Immature natural killer cell (primary cell): Measurements from ENCODE around the gene STX1B. TPM values are rescaled to one million over a fixed set of nuclear protein-coding genes. Genes with fewer than 3 reads are reported as not detected.

Source experiments
- DNase-seq, 3 donors: peaks; one replicate each; pipeline ENCODE4 v3.0.0; 2022; ENCODE audit warnings: mixed read lengths in 1 of 3
- H3K27ac Mint-ChIP-seq, 6 donors: one replicate each; pipeline ENCODE4 v1.8.0; 2020; ENCODE audit warnings: mixed read lengths in 6 of 6, mild to moderate bottlenecking in 5 of 6, inconsistent platforms in 4 of 6, moderate library complexity in 3 of 6
- H3K27me3 Mint-ChIP-seq, 3 donors: one replicate each; pipeline ENCODE4 v1.8.0; 2020 to 2021; ENCODE audit warnings: low read depth in 3 of 3, mild to moderate bottlenecking in 3 of 3, mixed read lengths in 3 of 3, moderate library complexity in 3 of 3, inconsistent platforms in 1 of 3
- H3K36me3 Mint-ChIP-seq, 3 donors: one replicate each; pipeline ENCODE4 v1.8.0; 2020; ENCODE audit warnings: mixed read lengths in 3 of 3, inconsistent platforms in 2 of 3, mild to moderate bottlenecking in 2 of 3
- H3K4me1 Mint-ChIP-seq, 2 donors: one replicate each; pipeline ENCODE4 v1.8.0; 2020; ENCODE audit warnings: inconsistent platforms in 2 of 2, mild to moderate bottlenecking in 2 of 2, mixed read lengths in 2 of 2, moderate library complexity in 1 of 2
- H3K4me3 Mint-ChIP-seq, 5 donors: one replicate each; pipeline ENCODE4 v1.8.0; 2020; ENCODE audit warnings: mild to moderate bottlenecking in 5 of 5, mixed read lengths in 5 of 5, inconsistent platforms in 3 of 5, moderate library complexity in 3 of 5
- H3K9me3 Mint-ChIP-seq, 6 donors: one replicate each; pipeline ENCODE4 v1.8.0; 2020; ENCODE audit warnings: mild to moderate bottlenecking in 6 of 6, mixed read lengths in 6 of 6, inconsistent platforms in 4 of 6, moderate library complexity in 3 of 6
- polyA plus RNA-seq, 3 donors: library from polyadenylated mRNA; unstranded; fragments of 300-500 nt; fragmentation: Illumina TruSeq; gene quantifications; one replicate each; pipeline ENCODE4 v1.2.3, GENCODE V29; 2021

STX1B gene
- polyA plus RNA-seq, result not detected

DNA sequence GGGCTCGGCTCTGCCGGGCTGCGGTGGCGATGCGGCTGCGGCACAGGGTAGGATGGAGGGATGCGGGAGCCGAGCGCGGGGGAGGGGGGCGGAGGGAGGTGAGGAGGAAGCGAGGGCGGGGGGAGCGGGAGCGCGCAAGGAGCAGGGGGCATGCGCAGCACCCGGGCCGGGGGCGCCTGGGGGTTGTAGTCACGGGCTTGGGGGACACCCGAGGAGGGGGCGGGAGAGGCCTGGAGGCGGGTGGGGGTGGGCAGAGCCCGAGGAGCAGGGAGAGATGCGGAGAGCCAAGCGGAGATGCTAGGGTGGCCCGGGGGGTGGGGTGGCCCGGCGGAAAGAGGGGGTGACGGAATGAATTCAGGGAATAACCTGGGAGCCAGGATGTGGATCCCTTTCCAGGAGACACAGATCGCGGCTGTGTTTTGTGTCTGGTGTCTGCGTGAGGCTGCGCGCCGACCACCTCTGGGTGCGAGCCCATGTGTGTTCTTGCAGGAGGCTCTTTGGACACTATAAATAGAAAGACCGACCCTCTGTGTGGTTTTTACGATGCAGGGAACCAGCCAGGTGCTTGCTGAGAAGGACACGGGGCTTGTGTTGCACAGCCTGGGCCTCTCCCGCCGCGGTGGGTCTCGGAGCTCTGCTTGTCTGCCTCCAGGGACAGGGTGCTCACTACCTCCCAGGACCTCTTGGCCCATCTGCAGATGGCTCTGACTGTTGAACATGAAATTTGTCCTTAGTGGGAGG, at the start of gene STX1B:
STX1B (minus strand) TSS at position 54 of the 741 bp plus-strand sequence. CDS start 242 bp downstream, outside the sequence.
- peaks cover 0 to 10% of the 10 kb centered on the region in 2 donors for H3K4me1 Mint-ChIP-seq
- H3K27me3 Mint-ChIP-seq, result peaks cover 15 to 23% (median 17%) of the 10 kb centered on the region in 3 donors
- peaks cover 0 to 2% (median 0%) of the 10 kb centered on the region in 6 donors for H3K9me3 Mint-ChIP-seq
- H3K27ac Mint-ChIP-seq, result peak within 1 kb of the TSS in 1 of 6 donors; percentile 34
- H3K36me3 Mint-ChIP-seq, result no peaks in the 10 kb centered on the region
- no peak for DNase-seq
- H3K4me3 Mint-ChIP-seq, result peak within 1 kb of the TSS; percentile 15 to 60 (median 47)

DNA sequence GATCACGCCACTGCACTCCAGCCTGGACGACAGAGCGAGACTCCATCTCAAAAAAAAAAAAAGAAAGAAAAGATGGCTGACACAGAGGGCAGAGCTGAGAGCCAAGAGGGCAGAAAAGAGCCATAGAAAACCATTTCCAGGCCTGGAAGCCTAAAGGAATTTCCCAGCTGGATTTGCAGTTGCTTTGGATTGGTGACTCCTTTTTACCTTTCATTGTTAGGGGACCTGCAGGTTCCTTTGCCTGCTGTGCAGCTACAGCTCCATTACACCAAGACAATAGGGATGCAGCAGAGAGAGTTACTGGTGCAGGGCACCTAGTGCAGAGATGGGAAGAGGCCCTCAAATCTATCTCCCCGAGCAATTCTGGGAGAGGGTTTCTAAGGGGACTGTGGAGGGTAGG, 45.2 kb upstream of the STX1B start:
- Mint-ChIP-seq H3K27me3 (peaks cover 0 to 6% (median 2%) of the 10 kb centered on the region in 3 donors), H3K27ac (no peak overlapping the region), H3K4me1 (peaks cover 7 to 11% of the 10 kb centered on the region in 2 donors), H3K36me3 (peaks cover 0 to 10% (median 3%) of the 10 kb centered on the region in 3 donors), H3K4me3 (no peak overlapping the region), H3K9me3 (no peaks in the 10 kb centered on the region)
- DNase-seq, result no peak

DNA sequence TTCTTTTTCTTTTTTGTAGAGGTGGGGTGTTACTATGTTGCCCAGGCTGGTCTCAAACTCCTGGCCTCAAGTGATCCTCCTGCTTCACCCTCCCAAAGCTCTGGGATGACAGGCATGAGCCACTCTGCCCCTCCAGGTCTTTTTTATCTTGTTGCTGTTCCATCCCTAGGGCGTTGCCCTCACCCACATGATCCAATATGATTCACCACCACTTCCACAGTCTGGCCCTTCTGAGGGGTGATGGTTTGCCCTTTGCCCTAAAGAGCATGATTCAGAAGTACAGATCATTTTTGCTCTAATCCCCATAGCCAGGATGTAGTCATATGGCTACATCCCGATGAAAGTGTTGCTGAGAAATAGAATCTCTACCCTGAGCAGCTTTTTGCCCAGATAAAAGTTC, 41.7 kb upstream of the STX1B start:
- H3K9me3 Mint-ChIP-seq, result no peaks in the 10 kb centered on the region
- no peak for DNase-seq
- peaks cover 0 to 4% (median 0%) of the 10 kb centered on the region in 3 donors for H3K36me3 Mint-ChIP-seq
- no peak overlapping the region for H3K4me3 Mint-ChIP-seq
- H3K4me1 Mint-ChIP-seq, result no peaks in the 10 kb centered on the region
- H3K27me3 Mint-ChIP-seq, result peaks cover 0 to 3% (median 2%) of the 10 kb centered on the region in 3 donors
- H3K27ac Mint-ChIP-seq, result no peak overlapping the region

DNA sequence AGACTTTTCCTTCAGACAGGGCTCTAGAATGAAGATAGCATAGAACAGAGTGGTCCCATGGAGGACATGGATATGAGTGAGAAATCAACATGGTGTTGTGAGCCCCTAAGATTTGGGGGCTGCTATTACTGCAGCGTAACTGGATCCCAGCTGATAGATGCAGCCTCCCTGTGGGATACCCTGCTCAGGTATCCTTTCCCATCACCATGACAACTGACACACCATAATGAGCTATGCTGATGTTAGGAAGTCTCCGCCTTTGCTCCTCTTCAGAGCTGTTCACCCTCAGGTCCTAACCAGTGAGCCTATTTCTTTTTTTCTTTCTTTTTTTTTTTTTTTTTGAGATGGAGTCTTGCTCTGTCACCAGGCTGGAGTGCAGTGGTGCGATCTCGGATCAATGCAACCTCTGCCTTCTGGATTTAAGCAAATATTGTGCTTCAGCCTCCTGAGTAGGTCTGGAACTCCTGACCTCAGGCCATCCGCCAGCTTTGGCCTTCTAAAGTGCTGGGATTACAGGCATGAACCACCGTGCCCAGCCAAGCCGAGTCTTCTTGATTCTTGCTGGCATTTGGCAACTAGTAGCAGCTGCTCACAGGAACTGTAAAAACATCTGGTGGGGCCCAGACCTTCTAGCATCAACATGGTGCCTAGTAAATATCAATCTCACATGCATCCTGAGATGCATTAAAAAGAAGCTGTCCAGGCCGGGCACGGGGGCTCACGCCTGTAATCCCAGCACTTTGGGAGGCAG, 40.0 kb upstream of the STX1B start:
- Mint-ChIP-seq H3K4me3 (no peak overlapping the region), H3K4me1 (peaks cover 0 to 2% of the 10 kb centered on the region in 2 donors), H3K27me3 (peaks cover 0 to 3% (median 2%) of the 10 kb centered on the region in 3 donors), H3K9me3 (no peaks in the 10 kb centered on the region), H3K36me3 (peaks cover 0 to under 1% (median 0%) of the 10 kb centered on the region in 3 donors), H3K27ac (no peak overlapping the region)
- no peak for DNase-seq

DNA sequence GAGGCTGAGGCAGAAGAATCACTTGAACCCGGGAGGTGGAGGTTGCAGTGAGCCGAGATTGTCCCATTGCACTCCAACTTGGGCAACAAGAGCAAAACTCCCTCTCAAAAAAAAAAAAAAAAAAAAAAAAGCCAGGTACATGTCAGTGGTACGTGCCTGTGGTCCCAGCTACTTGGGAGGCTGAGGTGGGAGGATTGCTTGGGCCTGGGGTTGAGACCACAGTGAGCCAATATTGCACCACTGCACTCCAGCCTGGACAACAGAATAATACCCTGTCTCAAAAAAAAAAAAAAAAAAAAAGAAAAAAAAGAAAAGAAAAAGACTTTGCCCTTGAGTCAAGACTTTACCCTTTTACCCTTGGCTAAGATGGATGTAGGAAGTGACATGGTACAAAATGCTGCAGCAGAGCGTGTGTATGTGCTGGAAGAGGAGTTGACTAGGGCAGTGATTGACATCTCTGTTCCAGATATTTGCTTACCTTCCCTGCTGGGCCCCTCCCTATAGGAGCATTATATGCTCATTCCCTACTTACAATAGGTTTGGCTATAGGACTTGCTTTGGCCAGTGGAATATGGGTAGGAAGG, 33.6 kb upstream of the STX1B start:
- no peak overlapping the region for H3K4me3 Mint-ChIP-seq
- peaks cover 0 to 2% of the 10 kb centered on the region in 2 donors for H3K4me1 Mint-ChIP-seq
- no peak overlapping the region for H3K27ac Mint-ChIP-seq
- H3K27me3 Mint-ChIP-seq, result peaks cover 0 to 2% (median 0%) of the 10 kb centered on the region in 3 donors
- peaks cover 4 to 10% (median 4%) of the 10 kb centered on the region in 3 donors for H3K36me3 Mint-ChIP-seq
- no peak for DNase-seq
- no peaks in the 10 kb centered on the region for H3K9me3 Mint-ChIP-seq

DNA sequence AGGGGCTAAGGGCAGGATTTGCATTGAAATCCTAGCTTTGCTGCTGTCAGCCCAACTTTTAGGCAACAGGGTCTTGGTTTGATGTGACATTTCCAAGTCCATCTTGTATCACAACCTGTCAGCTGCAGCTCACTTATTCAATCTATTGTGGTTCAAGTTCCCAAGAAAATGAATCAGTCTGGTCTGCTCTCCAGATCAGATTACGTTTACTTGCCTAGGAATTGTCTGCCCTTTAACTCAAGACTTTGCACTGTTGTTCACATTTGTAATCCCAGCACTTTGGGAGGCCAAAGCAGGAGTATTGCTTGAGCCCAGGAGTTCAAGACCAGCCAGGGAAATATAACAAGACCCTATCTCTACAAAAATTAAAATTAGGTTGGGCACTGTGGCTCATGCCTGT, 32.9 kb upstream of the STX1B start:
- Mint-ChIP-seq H3K27ac (no peak overlapping the region), H3K27me3 (peaks cover 0 to 2% (median 0%) of the 10 kb centered on the region in 3 donors), H3K9me3 (no peaks in the 10 kb centered on the region), H3K36me3 (peaks cover 4 to 17% (median 4%) of the 10 kb centered on the region in 3 donors), H3K4me3 (no peak overlapping the region), H3K4me1 (peaks cover 0 to 2% of the 10 kb centered on the region in 2 donors)
- no peak for DNase-seq

DNA sequence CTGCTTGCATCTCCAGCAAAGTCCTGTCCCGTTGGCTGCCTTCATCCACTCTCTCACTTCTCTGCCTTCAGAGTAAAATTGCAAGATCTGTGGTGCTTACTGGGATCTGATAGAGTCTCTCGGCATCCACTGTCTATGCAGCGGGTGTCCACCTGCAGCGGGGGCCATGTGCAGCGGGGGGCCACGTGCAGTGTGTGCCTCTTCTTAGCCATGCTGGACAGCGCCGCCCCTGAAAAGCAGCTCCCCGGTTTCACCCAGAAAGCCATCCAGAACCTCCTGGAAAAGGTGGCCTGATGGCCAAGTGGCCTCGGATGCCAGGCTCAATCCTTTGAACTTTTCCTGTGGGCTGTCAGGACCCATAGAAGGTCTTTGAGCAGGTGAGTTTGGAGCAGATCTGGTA, 32.4 kb upstream of the STX1B start:
- H3K9me3 Mint-ChIP-seq, result no peaks in the 10 kb centered on the region
- peaks cover 4 to 18% (median 4%) of the 10 kb centered on the region in 3 donors for H3K36me3 Mint-ChIP-seq
- no peak overlapping the region for H3K27ac Mint-ChIP-seq
- H3K4me1 Mint-ChIP-seq, result peaks cover 0 to 2% of the 10 kb centered on the region in 2 donors
- DNase-seq, result no peak
- H3K4me3 Mint-ChIP-seq, result no peak overlapping the region
- peaks cover 0 to 2% (median 0%) of the 10 kb centered on the region in 3 donors for H3K27me3 Mint-ChIP-seq

DNA sequence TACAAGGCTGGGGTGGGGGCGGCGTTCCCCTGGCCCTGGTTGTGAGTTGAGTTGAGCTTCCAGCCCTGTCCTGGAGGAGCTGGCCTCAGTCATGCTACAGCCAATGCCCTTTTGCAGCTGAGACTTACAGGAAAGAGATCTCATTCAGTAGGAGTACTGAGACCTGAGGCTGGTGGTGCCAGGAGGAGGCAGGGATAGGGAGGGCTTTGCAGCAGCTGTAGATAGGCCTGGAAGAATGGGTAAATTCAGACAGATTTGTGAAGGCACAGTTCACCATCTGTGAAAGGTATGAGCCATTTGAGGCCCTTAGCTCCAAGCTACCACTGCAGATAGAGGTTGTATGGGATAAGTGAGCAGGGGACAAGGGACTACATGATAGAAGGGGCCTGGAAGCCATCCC, 28.6 kb upstream of the STX1B start:
- peaks cover 15 to 18% of the 10 kb centered on the region in 2 donors for H3K4me1 Mint-ChIP-seq
- H3K36me3 Mint-ChIP-seq, result peaks cover 4 to 30% (median 4%) of the 10 kb centered on the region in 3 donors
- no peak for DNase-seq
- peaks cover under 1 to 3% (median 2%) of the 10 kb centered on the region in 3 donors for H3K27me3 Mint-ChIP-seq
- H3K4me3 Mint-ChIP-seq, result no peak overlapping the region
- H3K9me3 Mint-ChIP-seq, result no peaks in the 10 kb centered on the region
- H3K27ac Mint-ChIP-seq, result peak overlapping the region in 2 of 6 donors; percentile 10 to 76

DNA sequence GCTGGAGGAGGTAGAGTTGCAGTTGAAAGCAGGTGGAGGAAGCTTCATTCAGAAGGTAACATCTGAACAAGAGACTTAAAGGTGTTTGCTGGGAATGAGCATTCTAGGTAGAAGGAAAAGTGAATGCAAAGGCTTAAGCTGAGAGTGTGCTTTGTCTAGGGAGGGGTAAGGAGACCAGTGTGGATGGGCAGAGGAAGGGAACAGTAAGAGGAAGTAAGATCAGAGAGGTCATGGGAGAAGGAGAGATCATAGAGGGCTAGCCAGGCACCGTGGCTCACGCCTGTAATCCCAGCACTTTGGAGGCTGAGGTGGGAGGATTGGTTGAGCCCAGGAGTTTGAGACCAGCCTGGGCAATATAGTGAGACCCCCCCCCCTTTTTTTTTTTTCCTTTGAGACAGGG, 26.3 kb upstream of the STX1B start:
- peaks cover 0 to 24% (median 4%) of the 10 kb centered on the region in 3 donors for H3K36me3 Mint-ChIP-seq
- peaks cover 25 to 31% of the 10 kb centered on the region in 2 donors for H3K4me1 Mint-ChIP-seq
- H3K9me3 Mint-ChIP-seq, result peaks cover 0 to 2% (median 0%) of the 10 kb centered on the region in 6 donors
- peak overlapping the region in 2 of 6 donors; percentile 36 to 58 for H3K27ac Mint-ChIP-seq
- DNase-seq, result no peak
- H3K4me3 Mint-ChIP-seq, result no peak overlapping the region
- peaks cover 13 to 17% (median 16%) of the 10 kb centered on the region in 3 donors for H3K27me3 Mint-ChIP-seq

DNA sequence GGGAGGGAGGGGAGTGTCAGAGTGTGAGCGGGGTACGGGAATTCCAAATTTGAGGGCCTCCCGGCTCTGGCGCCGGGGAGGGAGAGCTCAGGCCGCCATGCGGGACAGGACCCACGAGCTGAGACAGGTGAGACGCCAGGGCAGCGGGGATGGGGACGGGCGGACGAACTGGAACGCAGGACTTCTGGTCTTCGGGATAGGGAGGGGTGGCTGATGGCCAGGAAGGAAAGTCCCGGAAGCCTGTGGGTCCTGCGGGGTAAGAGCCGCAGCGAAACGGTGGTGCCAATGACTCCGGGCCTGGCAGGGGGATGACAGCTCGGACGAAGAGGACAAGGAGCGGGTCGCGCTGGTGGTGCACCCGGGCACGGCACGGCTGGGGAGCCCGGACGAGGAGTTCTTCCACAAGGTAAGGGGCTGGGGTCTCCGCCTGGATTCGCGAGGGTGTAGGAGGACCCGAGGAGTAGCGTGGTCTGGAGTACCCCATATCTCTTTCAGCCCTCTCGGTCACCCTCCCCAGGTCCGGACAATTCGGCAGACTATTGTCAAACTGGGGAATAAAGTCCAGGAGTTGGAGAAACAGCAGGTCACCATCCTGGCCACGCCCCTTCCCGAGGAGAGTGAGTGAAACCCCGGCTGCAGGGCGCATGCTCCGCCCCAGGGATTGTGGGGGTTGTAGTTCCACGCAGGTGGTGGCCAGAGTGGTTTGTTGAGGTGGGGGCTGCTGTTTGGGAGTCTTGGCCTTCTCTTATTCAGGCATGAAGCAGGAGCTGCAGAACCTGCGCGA, 23.5 kb upstream of the STX1B start:
- Mint-ChIP-seq H3K27me3 (peaks cover 15 to 17% (median 16%) of the 10 kb centered on the region in 3 donors), H3K4me3 (peak overlapping the region; percentile 87 to 98 (median 92)), H3K4me1 (peaks cover 26 to 34% of the 10 kb centered on the region in 2 donors), H3K36me3 (peaks cover 0 to 19% (median 0%) of the 10 kb centered on the region in 3 donors), H3K9me3 (peaks cover 0 to 2% (median 0%) of the 10 kb centered on the region in 6 donors), H3K27ac (peak overlapping the region; percentile 94 to 99 (median 98))
- peak; percentile 83 to 85 (median 84) for DNase-seq

DNA sequence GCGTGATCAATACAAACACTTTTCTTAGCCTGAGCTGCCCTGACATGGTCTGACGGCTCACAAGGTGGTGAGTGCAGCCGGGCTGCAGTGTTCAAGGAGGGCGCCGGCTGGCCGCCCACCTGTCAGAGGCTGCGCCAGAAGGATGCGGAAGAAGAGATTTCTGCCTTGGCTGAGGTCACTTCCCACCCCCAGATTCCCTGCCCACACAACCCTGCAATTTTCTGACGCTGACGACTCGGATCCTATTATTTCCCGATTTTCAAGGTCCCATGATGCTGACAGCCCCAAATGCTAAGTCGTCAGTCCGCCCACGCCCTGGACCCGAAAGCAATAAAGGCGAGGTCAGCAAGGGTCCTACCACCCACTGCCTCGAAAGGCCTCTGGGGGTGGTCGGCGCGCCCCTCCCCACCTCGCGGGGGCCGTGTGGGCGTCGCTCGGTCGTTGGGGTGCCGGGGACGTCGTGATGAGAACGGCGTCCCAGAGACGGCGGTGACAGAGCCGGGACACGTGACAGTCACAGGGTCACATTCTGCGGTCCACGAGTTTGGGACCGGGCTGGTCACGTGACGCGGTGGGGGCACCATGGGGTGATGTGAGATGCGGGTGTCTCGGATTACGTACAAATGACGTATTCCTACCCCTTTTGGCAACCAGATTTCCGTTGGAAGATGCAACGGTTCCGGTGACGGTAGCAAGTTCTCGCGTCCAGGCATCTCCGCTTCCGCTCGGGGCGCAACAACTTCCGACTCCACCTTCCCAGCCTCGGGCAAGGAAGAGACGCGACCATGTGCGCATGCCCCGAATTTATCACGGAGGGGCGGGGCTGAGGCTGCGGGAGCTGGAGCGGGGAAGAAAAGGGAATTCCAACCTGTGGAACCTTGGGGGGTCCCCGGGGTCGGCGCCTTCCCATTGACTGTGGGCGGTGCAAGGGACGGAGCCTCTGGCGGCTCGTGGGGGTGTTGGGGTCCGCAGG, 22.6 kb upstream of the STX1B start, which contains the start of gene STX4:
STX4 (plus strand) TSS at position 823 of the 973 bp plus-strand sequence. CDS start 248 bp downstream, outside the sequence.
- H3K9me3 Mint-ChIP-seq, result peaks cover 0 to 2% (median 0%) of the 10 kb centered on the region in 6 donors
- DNase-seq, result peak; percentile 99

DNA sequence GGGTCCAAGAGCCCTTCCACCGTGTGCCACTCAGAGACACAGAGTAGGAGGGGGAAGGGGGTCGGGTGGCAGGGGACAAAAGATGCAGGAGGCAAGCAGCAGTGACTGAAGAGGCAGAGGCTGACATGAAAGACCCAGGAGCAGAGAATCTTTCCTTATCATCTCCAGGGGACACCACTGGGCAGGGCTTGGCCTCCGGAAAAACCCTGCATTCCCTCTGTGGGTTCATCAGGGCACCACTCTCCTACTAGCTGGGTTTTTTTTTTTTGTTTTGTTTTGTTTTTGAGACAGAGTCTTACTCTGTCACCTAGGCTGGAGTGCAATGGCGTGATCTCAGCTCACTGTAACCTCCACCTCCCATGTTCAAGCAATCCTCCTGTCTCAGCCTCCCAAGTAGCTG, 20.8 kb upstream of the STX1B start:
- peaks cover 16 to 17% (median 16%) of the 10 kb centered on the region in 3 donors for H3K27me3 Mint-ChIP-seq
- DNase-seq, result no peak
- peak overlapping the region in 1 of 5 donors; percentile 98 for H3K4me3 Mint-ChIP-seq
- H3K27ac Mint-ChIP-seq, result peak overlapping the region; percentile 94 to 99 (median 98)
- H3K4me1 Mint-ChIP-seq, result peaks cover 24 to 29% of the 10 kb centered on the region in 2 donors
- peaks cover 0 to 4% (median 0%) of the 10 kb centered on the region in 3 donors for H3K36me3 Mint-ChIP-seq
- peaks cover 0 to 2% (median 0%) of the 10 kb centered on the region in 6 donors for H3K9me3 Mint-ChIP-seq

More for the DNA sequence above, 22.6 kb upstream of the STX1B start, which contains the start of gene STX4:
- Mint-ChIP-seq H3K4me3 (peak within 1 kb of the TSS; percentile 87 to 98 (median 92)), H3K27me3 (peaks cover 16 to 17% (median 16%) of the 10 kb centered on the region in 3 donors), H3K27ac (peak within 1 kb of the TSS; percentile 94 to 99 (median 98)), H3K4me1 (peaks cover 26 to 34% of the 10 kb centered on the region in 2 donors), H3K36me3 (peaks cover 0 to 12% (median 0%) of the 10 kb centered on the region in 3 donors)
